Lower lobe of right lung (tissue), 2 donors: ENCODE results near the gene PLCB2. TPM values are rescaled to one million over a fixed set of nuclear protein-coding genes. Genes with fewer than 3 reads are reported as not detected.

Experiments
- ATAC-seq, 2 donors: fragments of 200-7000 bp; cut with Tn5 transposase; one replicate each; pipeline ENCODE4 v1.9.1; 2020 to 2022; ENCODE audit warnings: mild to moderate bottlenecking in 2 of 2, moderate library complexity in 2 of 2
- DNase-seq: peaks from one replicate; pipeline ENCODE4 v3.0.0-alpha.2; 2020
- H3K27ac ChIP-seq: fragments of 200-600 bp; one replicate; pipeline ENCODE4 v1.8.0; 2022
- H3K27me3 ChIP-seq: fragments of 200-600 bp; one replicate; pipeline ENCODE4 v1.8.0; 2022; ENCODE audit warnings: low read depth
- H3K36me3 ChIP-seq: fragments of 200-600 bp; one replicate; pipeline ENCODE4 v1.8.0; 2022; ENCODE audit warnings: mild to moderate bottlenecking
- H3K4me1 ChIP-seq: fragments of 200-600 bp; one replicate; pipeline ENCODE4 v1.8.0; 2022
- H3K4me3 ChIP-seq: fragments of 200-600 bp; one replicate; pipeline ENCODE4 v1.8.0; 2022; ENCODE audit warnings: mild to moderate bottlenecking
- H3K9me3 ChIP-seq: fragments of 200-600 bp; one replicate; pipeline ENCODE4 v1.8.0; 2022
- intact Hi-C: fragments of 100-400 bp; cut with DNase I; formaldehyde crosslinking; loops from one replicate; pipeline ENCODE4 v1.11.0; 2022
- total RNA-seq: library from RNA; stranded (reverse); fragmentation: NEBNext Ultra II Directional; extraction: Animal tissue kit (Norgen Biotek cat#: 25700); gene quantifications from one replicate; pipeline ENCODE4 v1.2.1, GENCODE V29; 2021
- TF ChIP-seq, protein P1 (sequence below): fragments of 200-600 bp; IDR thresholded peaks from one replicate; pipeline ENCODE4 v1.8.0; 2022; ENCODE audit warnings: antibody characterized with exemption, mild to moderate bottlenecking
- donor health status: DM: no; HTN: yes; CAD: no; lungs with severe emphysema.

The PLCB2 gene
- total RNA-seq, 1 donor from 2014 or later: 105 TPM

GRCh38 chr15:40250304-40250656, 57.5 kb downstream of the PLCB2 start:
- ATAC-seq: no peak
- peaks cover 27% of the 10 kb centered on the region for H3K4me1 ChIP-seq
- H3K27ac ChIP-seq: no peak overlapping the region
- TF ChIP-seq, protein P1, sequence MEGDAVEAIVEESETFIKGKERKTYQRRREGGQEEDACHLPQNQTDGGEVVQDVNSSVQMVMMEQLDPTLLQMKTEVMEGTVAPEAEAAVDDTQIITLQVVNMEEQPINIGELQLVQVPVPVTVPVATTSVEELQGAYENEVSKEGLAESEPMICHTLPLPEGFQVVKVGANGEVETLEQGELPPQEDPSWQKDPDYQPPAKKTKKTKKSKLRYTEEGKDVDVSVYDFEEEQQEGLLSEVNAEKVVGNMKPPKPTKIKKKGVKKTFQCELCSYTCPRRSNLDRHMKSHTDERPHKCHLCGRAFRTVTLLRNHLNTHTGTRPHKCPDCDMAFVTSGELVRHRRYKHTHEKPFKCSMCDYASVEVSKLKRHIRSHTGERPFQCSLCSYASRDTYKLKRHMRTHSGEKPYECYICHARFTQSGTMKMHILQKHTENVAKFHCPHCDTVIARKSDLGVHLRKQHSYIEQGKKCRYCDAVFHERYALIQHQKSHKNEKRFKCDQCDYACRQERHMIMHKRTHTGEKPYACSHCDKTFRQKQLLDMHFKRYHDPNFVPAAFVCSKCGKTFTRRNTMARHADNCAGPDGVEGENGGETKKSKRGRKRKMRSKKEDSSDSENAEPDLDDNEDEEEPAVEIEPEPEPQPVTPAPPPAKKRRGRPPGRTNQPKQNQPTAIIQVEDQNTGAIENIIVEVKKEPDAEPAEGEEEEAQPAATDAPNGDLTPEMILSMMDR: no peak
- H3K36me3 ChIP-seq: no peaks in the 10 kb centered on the region
- H3K4me3 ChIP-seq: no peak overlapping the region
- intact Hi-C loops: no loop called here
- DNase-seq: no peak
- H3K9me3 ChIP-seq: no peaks in the 10 kb centered on the region
- H3K27me3 ChIP-seq: peaks cover 17% of the 10 kb centered on the region

- Histone ChIP-seq H3K4me3 (no peak overlapping the region), H3K9me3 (no peaks in the 10 kb centered on the region), H3K4me1 (peaks cover 27% of the 10 kb centered on the region), H3K36me3 (no peaks in the 10 kb centered on the region), H3K27me3 (peaks cover 17% of the 10 kb centered on the region), H3K27ac (no peak overlapping the region)
- TF ChIP-seq, protein P1: no peak
- ATAC-seq (no peak), DNase-seq (peak; percentile 41)
- intact Hi-C loops: no loop called here
Observed at GRCh38 chr15:40249477-40250303, 58.0 kb downstream of the PLCB2 start.

DNA sequence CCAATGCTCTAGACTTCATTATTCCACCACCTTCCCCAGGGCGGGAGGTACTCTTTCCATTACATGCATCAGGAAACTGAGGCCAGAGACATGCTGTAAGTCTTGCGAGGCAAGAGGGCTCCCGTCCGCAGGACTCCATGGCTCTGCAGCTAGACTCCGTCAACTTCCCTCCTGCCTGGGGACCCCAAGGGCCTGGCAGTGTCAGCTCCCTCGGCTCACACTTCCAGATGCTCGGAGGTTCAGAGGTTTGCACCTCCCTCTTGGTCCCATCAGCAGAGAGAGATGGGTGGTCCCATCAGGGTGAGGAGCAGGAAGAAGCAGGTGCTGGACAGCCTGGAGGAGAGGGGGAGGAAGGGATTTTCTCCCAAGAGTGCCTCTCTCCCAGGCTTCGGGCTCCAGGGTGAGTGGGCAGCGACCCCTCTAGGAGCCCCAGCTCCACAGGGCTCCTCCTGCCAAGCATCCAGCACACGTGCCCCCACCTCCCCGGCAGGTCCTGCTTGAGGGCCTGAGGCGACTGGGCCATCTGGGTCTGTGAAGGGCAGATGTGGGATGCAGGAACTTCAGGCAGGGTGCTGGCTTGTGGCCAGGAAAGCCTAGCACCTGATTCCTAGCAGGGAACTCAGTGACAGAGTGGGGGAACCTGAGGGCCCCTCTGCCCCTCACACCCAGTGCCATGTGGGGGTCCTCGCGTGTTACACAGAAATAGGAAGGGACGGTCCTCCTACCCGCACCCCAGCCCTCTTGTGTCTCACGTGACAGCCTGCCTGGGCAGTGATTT, 59.5 kb downstream of the PLCB2 start:
- ATAC-seq (no peak), DNase-seq (peak; percentile 39)
- peaks cover 12% of the 10 kb centered on the region for H3K27me3 ChIP-seq
- H3K4me1 ChIP-seq: peaks cover 17% of the 10 kb centered on the region
- no peaks in the 10 kb centered on the region for H3K9me3 ChIP-seq
- no peak overlapping the region for H3K4me3 ChIP-seq
- TF ChIP-seq, protein P1: no peak
- no peak overlapping the region for H3K27ac ChIP-seq
- intact Hi-C loops: no loop called here
- no peaks in the 10 kb centered on the region for H3K36me3 ChIP-seq

- peaks cover 5% of the 10 kb centered on the region for H3K27me3 ChIP-seq
- H3K4me3 ChIP-seq: no peak overlapping the region
- no peak overlapping the region for H3K27ac ChIP-seq
- TF ChIP-seq, protein P1: no peak
- intact Hi-C loops: no loop called here
- no peak for ATAC-seq
- H3K36me3 ChIP-seq: no peaks in the 10 kb centered on the region
- H3K9me3 ChIP-seq: no peaks in the 10 kb centered on the region
- peak; percentile 36 for DNase-seq
- H3K4me1 ChIP-seq: peaks cover 10% of the 10 kb centered on the region
Observed at GRCh38 chr15:40247406-40247971, 60.2 kb downstream of the PLCB2 start.

DNA sequence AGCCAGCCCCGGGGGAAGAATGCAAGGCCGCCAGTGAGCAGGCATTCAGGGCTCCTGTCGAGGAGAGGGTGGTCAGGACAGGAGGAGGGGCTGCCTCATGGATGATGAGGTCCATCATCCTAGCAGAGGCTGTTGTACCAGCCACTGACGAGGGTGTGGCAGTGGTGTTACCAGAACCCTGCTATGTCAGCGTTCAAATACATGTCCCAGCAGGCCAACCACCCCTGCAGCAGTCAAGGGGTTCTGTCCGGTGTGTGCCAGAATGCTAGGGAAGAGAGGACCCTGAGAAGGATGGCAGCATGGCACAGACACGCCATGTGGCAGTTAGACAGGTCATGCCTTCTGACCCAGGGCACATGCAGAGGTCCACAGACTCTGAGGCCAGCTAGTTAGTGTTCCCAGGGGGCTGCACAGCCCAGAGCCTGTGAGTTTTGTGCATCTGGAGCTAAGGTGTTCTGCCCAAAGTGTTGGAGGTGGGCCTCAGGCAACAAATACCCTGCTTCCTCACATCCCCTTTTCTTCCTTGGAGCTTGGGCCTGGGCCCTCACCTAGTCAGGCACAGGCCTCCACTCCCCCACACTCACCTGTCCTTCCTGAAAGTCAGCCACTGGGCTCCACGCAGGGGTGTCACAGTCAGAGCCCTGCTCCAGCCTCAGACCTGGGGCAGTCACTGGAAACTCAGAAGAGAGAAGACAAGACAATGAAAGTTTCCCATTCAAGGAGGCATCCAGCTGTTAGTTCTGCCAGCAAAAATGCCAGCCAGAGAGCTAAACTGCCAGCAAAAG, 61.0 kb downstream of the PLCB2 start:
- H3K9me3 ChIP-seq: no peaks in the 10 kb centered on the region
- peaks cover 5% of the 10 kb centered on the region for H3K4me1 ChIP-seq
- no peak overlapping the region for H3K27ac ChIP-seq
- no peaks in the 10 kb centered on the region for H3K36me3 ChIP-seq
- DNase-seq (peak; percentile 32), ATAC-seq (no peak)
- TF ChIP-seq, protein P1: no peak
- H3K4me3 ChIP-seq: no peak overlapping the region
- H3K27me3 ChIP-seq: no peaks in the 10 kb centered on the region
- intact Hi-C loops: no loop called here
